A673 (cell line): Measurements from ENCODE around the gene MRC1.

ENCODE experiments used
- EZH2 ChIP-seq: fragments of 200-600 bp; sonication (generic); IDR thresholded peaks from 2 replicates; pipeline ENCODE4 v1.6.1; 2017; ENCODE audit warnings: borderline replicate concordance, low read depth, mild to moderate bottlenecking, mixed read lengths, antibody characterized with exemption, low read length; ENCODE audit not compliant: poor library complexity, severe bottlenecking
- TF ChIP-seq, protein P1 (sequence below): fragments of 300-800, 200-600 bp; sonication (generic); conservative IDR thresholded peaks from 2 replicates; pipeline ENCODE4 v1.5.1; 2017; ENCODE audit warnings: low read depth, mild to moderate bottlenecking, antibody characterized with exemption, low read length, moderate library complexity, mixed read lengths

DNA sequence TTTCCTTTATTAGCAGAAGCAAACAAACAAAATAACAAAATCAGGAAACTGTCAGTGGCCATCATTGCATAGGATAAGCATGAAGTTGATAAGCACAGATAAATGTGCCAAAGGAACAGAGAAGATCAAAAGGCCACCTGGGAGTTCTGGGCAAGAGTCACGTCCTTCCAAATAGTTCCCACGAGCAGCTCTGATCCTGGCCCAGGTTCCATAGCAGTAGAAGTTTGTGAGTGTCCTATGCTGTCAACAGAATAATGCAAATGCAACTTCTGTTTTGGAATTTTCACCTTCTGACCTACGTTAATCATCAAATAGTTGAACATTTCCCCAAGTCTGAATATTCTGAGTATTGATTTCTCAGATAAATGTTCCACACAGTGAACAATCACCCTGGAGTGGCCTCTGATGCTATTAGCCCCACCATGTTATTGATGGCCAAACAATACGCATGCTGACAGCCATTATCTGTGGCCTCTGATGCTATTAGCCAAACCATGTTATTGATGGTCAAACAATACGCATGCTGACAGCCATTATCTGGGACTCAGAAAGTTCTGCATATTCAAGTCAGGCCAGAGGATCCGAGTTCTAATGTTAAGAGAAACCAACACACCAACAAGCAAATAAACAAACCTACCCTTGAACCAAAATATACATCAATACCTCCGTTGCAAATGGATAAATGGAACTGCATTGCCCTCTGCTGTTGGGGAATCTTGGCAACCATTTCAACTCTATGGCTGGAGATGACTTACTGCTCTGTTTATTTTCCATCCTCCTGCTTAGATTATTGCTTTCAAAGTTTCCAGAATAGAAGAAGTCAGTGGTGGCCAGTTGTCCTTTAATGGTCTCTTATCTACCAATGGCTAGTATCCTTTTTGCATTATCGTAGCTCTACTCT is 63.3 kb downstream of the MRC1 start:
- TF ChIP-seq EZH2, result no peak
- TF ChIP-seq, protein P1, sequence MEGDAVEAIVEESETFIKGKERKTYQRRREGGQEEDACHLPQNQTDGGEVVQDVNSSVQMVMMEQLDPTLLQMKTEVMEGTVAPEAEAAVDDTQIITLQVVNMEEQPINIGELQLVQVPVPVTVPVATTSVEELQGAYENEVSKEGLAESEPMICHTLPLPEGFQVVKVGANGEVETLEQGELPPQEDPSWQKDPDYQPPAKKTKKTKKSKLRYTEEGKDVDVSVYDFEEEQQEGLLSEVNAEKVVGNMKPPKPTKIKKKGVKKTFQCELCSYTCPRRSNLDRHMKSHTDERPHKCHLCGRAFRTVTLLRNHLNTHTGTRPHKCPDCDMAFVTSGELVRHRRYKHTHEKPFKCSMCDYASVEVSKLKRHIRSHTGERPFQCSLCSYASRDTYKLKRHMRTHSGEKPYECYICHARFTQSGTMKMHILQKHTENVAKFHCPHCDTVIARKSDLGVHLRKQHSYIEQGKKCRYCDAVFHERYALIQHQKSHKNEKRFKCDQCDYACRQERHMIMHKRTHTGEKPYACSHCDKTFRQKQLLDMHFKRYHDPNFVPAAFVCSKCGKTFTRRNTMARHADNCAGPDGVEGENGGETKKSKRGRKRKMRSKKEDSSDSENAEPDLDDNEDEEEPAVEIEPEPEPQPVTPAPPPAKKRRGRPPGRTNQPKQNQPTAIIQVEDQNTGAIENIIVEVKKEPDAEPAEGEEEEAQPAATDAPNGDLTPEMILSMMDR, result peak; percentile 72
